GM23338 (cell line): ENCODE data around the gene SMAD9. TPM values are rescaled to one million over a fixed set of nuclear protein-coding genes. Genes with fewer than 3 reads are reported as not detected.

Source experiments
- ATAC-seq: fragments of 200-7000 bp; cut with Tn5 transposase; 3 replicates; pipeline ENCODE4 v1.9.1; 2020
- DNase-seq: peaks from one replicate; pipeline ENCODE4 v3.0.0-alpha.2; 2015; ENCODE audit warnings: low spot score
- H2AFZ ChIP-seq: fragments of 200-600 bp; sonication (generic); 2 replicates; pipeline ENCODE4 v1.8.0; 2016; ENCODE audit warnings: antibody characterized with exemption, mild to moderate bottlenecking, moderate library complexity
- H3F3A ChIP-seq: fragments of 200-600 bp; sonication (generic); replicated peaks from 2 replicates; pipeline ENCODE4 v1.8.0; 2017; ENCODE audit warnings: antibody characterized with exemption, mixed run types, low read depth
- H3K27ac ChIP-seq: fragments of 200-600 bp; sonication (generic); 2 replicates; pipeline ENCODE4 v1.6.1; 2016; ENCODE audit warnings: low read depth
- H3K27me3 ChIP-seq: fragments of 200-600 bp; sonication (generic); 2 replicates; pipeline ENCODE4 v1.8.0; 2016; ENCODE audit warnings: mild to moderate bottlenecking, mixed run types, moderate library complexity; ENCODE audit not compliant: insufficient read depth
- H3K36me3 ChIP-seq: fragments of 200-600 bp; sonication (generic); 2 replicates; pipeline ENCODE4 v1.8.0; 2016; ENCODE audit warnings: mild to moderate bottlenecking; ENCODE audit not compliant: insufficient read depth
- H3K4me1 ChIP-seq: fragments of 200-600 bp; sonication (generic); 2 replicates; pipeline ENCODE4 v1.8.0; 2016; ENCODE audit warnings: mild to moderate bottlenecking, moderate library complexity; ENCODE audit not compliant: insufficient read depth
- H3K4me2 ChIP-seq: fragments of 200-600 bp; sonication (generic); 2 replicates; pipeline ENCODE4 v1.7.1; 2017; ENCODE audit warnings: mixed run types
- H3K4me3 ChIP-seq: fragments of 200-600 bp; sonication (generic); 2 replicates; pipeline ENCODE4 v1.6.1; 2016; ENCODE audit warnings: mixed run types
- H3K79me2 ChIP-seq: fragments of 200-600 bp; sonication (generic); replicated peaks from 2 replicates; pipeline ENCODE4 v1.8.0; 2017; ENCODE audit warnings: mild to moderate bottlenecking; ENCODE audit not compliant: insufficient read depth
- H3K9me2 ChIP-seq: fragments of 200-600 bp; sonication (generic); 2 replicates; pipeline ENCODE4 v1.8.0; 2017; ENCODE audit not compliant: insufficient read depth
- H4K20me1 ChIP-seq: fragments of 200-600 bp; sonication (generic); replicated peaks from 2 replicates; pipeline ENCODE4 v1.8.0; 2017; ENCODE audit warnings: mild to moderate bottlenecking; ENCODE audit not compliant: insufficient read depth
- H3K27ac Mint-ChIP-seq: 2 replicates; pipeline ENCODE4 v1.8.0; 2020; ENCODE audit warnings: inconsistent platforms, mild to moderate bottlenecking, moderate library complexity, mixed read lengths
- H3K27me3 Mint-ChIP-seq: 3 replicates; pipeline ENCODE4 v1.8.0; 2022; ENCODE audit warnings: low read depth, mild to moderate bottlenecking, moderate library complexity, mixed read lengths, inconsistent platforms; ENCODE audit not compliant: insufficient read depth, poor library complexity
- H3K36me3 Mint-ChIP-seq: 3 replicates; pipeline ENCODE4 v1.8.0; 2021; ENCODE audit warnings: low read depth, mild to moderate bottlenecking, inconsistent platforms, moderate library complexity, mixed read lengths
- H3K4me1 Mint-ChIP-seq: 3 replicates; pipeline ENCODE4 v1.8.0; 2020; ENCODE audit warnings: mild to moderate bottlenecking, inconsistent platforms, mixed read lengths
- H3K4me3 Mint-ChIP-seq: 3 replicates; pipeline ENCODE4 v1.8.0; 2021; ENCODE audit warnings: moderate library complexity, mild to moderate bottlenecking, inconsistent platforms, mixed read lengths
- H3K9me3 Mint-ChIP-seq: 3 replicates; pipeline ENCODE4 v1.8.0; 2020; ENCODE audit warnings: moderate library complexity, mild to moderate bottlenecking, inconsistent platforms, mixed read lengths
- CREB1 ChIP-seq: fragments of 250-450 bp; sonication (Bioruptor Pico); IDR thresholded peaks from 2 replicates; pipeline ENCODE4 v1.5.0; 2020; ENCODE audit warnings: low read depth, mild to moderate bottlenecking, moderate library complexity
- CTCF ChIP-seq, 2 experiments: fragments of 200-600 bp in 1 of 2; sonication (generic) in 1 of 2; conservative IDR thresholded peaks; 2 replicates each; pipeline versions ENCODE4 v1.5.1 to v1.6.1; 2016 to 2017; ENCODE audit warnings: antibody characterized with exemption in 2 of 2, low read depth in 2 of 2, mild to moderate bottlenecking in 2 of 2, moderate library complexity in 1 of 2
- POLR2AphosphoS5 ChIP-seq: IDR thresholded peaks from 2 replicates; pipeline ENCODE4 v1.6.1; 2016; ENCODE audit warnings: antibody characterized with exemption, low read depth
- REST ChIP-seq: IDR thresholded peaks from one replicate; pipeline ENCODE4 v1.6.1; 2018; ENCODE audit warnings: antibody characterized with exemption; ENCODE audit not compliant: unreplicated experiment
- ZNF331 ChIP-seq: fragments of 250-450 bp; sonication (Bioruptor Pico); IDR thresholded peaks from 2 replicates; pipeline ENCODE4 v1.5.0; 2020; ENCODE audit warnings: low read depth, mild to moderate bottlenecking, moderate library complexity
- polyA plus RNA-seq: library from polyadenylated mRNA; unstranded; fragments of >200 nt; fragmentation: Nextera tagmentation; extraction: Ambion mirVana; gene quantifications from 2 replicates; pipeline ENCODE4 v1.2.1, GENCODE V29; 2016
- total RNA-seq: library from RNA; depleted of rRNA; stranded (reverse); fragments of >200 nt; shearing (Covaris generic); gene quantifications from 2 replicates; pipeline ENCODE4 v1.2.3, GENCODE V29; 2014

SMAD9 gene
- total and polyA plus RNA-seq, 2 experiments from 2014 or later, result 0.95 to 1.3 TPM

GRCh38 chr13:36872621-36873020 is 47.4 kb downstream of the SMAD9 start:
- Histone ChIP-seq H3F3A (no peaks in the 10 kb centered on the region), H3K4me2 (0 out of 2 replicates have a peak overlapping the region, but pooled peaks have one; percentile 26), H2AFZ (peak overlapping the region; percentile 28), H3K27ac (no peak overlapping the region), H4K20me1 (no peaks in the 10 kb centered on the region), H3K4me1 (peaks cover 9% of the 10 kb centered on the region), H3K79me2 (no peaks in the 10 kb centered on the region), H3K27me3 (no peaks in the 10 kb centered on the region), H3K36me3 (no peaks in the 10 kb centered on the region), H3K4me3 (no peak overlapping the region), H3K9me2 (no peaks in the 10 kb centered on the region)
- peak; percentile 95 for ATAC-seq
- Mint-ChIP-seq H3K4me1 (peaks cover 7% of the 10 kb centered on the region), H3K4me3 (no peak overlapping the region), H3K36me3 (no peaks in the 10 kb centered on the region), H3K27me3 (peaks cover 2% of the 10 kb centered on the region), H3K9me3 (no peaks in the 10 kb centered on the region), H3K27ac (no peak overlapping the region)
- peak in 1 of 2 experiments; percentile 27; a peak in 1 of 4 replicates for TF ChIP-seq CTCF (conservative IDR thresholded peaks at IDR 0.05; ENCODE audit: low read depth in 2 of 2)
- no peak for TF ChIP-seq CREB1 (CRISPR knock-in tag)
- DNase-seq, result peak; percentile 22

GRCh38 chr13:36870050-36870692 is 49.9 kb downstream of the SMAD9 start:
- Histone ChIP-seq H3K79me2 (no peaks in the 10 kb centered on the region), H3K27me3 (no peaks in the 10 kb centered on the region), H3F3A (no peaks in the 10 kb centered on the region), H3K4me2 (no peak overlapping the region), H3K9me2 (no peaks in the 10 kb centered on the region), H3K27ac (no peak overlapping the region), H3K4me3 (no peak overlapping the region), H4K20me1 (no peaks in the 10 kb centered on the region), H3K4me1 (peaks cover 21% of the 10 kb centered on the region), H3K36me3 (no peaks in the 10 kb centered on the region), H2AFZ (no peak overlapping the region)
- ATAC-seq, result no peak
- Mint-ChIP-seq H3K27ac (no peak overlapping the region), H3K9me3 (no peaks in the 10 kb centered on the region), H3K4me3 (no peak overlapping the region), H3K36me3 (no peaks in the 10 kb centered on the region), H3K4me1 (peaks cover 19% of the 10 kb centered on the region), H3K27me3 (no peaks in the 10 kb centered on the region)
- no peak for DNase-seq
- TF ChIP-seq REST, result no peak
- no peak for TF ChIP-seq POLR2AphosphoS5
- TF ChIP-seq CTCF (conservative IDR thresholded peaks at IDR 0.05; ENCODE audit: low read depth in 2 of 2), result no peak
- TF ChIP-seq ZNF331 (CRISPR knock-in tag), result no peak
